GM10266 (cell line): ENCODE results near the gene HVCN1.

Source experiments
- DNase-seq: peaks from one replicate; pipeline ENCODE4 v3.0.0; 2012; ENCODE audit errors: extremely low spot score
- TF ChIP-seq, protein P1 (sequence below): IDR thresholded peaks from 2 replicates; pipeline ENCODE4 v1.5.1; 2012; ENCODE audit warnings: mild to moderate bottlenecking, low read depth; ENCODE audit not compliant: control insufficient read depth, insufficient read depth; ENCODE audit errors: missing control alignments

Gene HVCN1

DNA sequence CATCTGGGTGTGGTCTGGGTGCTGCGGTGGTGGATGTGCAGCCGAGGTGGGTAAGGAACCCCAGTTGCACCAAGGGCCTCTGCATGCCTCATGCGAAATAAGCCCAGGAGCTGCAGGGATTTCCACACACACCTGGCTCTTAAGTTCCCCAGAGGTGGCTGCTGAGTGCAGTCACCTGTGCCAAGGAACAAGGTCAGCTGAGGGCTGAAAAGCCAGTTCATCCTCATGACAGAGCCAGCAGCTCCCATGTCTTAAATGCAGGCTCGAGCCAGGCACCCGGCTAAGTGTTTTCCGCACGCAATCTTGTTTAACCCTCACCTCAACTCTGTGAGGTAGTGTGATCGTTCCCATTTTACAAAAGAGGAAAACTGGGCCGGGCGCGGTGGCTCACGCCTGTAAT, 9.7 kb downstream of the HVCN1 start:
- TF ChIP-seq, protein P1, sequence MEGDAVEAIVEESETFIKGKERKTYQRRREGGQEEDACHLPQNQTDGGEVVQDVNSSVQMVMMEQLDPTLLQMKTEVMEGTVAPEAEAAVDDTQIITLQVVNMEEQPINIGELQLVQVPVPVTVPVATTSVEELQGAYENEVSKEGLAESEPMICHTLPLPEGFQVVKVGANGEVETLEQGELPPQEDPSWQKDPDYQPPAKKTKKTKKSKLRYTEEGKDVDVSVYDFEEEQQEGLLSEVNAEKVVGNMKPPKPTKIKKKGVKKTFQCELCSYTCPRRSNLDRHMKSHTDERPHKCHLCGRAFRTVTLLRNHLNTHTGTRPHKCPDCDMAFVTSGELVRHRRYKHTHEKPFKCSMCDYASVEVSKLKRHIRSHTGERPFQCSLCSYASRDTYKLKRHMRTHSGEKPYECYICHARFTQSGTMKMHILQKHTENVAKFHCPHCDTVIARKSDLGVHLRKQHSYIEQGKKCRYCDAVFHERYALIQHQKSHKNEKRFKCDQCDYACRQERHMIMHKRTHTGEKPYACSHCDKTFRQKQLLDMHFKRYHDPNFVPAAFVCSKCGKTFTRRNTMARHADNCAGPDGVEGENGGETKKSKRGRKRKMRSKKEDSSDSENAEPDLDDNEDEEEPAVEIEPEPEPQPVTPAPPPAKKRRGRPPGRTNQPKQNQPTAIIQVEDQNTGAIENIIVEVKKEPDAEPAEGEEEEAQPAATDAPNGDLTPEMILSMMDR = no peak
- DNase-seq = no peak

DNA sequence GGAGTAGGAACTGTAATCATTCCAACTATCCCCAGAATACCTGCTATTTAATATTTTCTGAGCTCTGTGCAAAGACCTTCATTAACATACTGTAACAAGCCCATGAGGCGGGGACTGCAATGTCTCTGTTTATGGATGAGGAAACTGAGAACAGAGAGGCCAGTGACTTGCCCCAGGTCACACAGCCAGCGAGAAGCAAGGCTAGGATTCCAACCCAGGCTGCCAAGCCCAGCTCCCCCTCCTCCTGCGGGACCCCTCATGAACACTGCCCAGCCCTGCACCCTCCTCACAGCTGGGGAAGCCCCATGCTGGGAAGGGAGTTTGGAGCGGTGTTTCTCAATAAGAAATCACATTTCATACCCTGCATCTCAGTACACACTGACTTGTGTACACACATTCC, 10.9 kb downstream of the HVCN1 start:
- TF ChIP-seq, protein P1 = no peak
- no peak for DNase-seq

DNA sequence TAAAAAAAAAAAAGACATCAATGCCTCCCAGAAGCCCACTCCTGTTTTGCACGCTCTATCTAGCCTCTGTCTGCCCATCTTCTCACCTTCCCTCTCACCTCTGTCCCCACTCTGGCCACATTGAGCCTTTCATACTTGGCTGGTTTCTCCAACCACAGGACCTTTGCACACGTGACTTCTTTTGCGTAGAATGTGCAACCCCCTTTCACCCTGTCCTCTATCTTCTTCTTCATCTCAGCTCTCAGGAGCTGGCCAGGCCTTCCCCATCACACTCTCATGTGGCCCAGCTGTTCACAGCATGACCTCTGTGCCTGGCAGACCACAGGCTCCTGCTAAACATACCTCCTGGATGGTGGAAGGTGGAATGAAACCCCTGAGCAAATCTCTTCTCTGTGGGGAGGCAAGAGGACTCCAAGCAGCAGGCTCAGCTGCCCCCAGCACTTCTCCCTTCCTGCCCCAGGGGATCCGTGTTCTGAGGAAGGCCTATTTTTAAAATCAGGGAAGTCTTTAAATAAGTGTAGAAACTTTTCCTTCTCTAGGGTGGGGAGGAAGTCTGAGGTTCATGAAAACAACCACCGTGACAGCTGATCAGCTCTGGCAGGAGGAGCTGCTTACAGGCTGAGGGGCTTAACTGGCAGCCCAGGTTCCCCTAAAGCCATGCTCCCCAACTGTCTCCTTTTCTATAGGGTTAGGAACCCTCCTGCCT, 11.6 kb downstream of the HVCN1 start:
- TF ChIP-seq, protein P1 = no peak
- peak; percentile 70 for DNase-seq

DNA sequence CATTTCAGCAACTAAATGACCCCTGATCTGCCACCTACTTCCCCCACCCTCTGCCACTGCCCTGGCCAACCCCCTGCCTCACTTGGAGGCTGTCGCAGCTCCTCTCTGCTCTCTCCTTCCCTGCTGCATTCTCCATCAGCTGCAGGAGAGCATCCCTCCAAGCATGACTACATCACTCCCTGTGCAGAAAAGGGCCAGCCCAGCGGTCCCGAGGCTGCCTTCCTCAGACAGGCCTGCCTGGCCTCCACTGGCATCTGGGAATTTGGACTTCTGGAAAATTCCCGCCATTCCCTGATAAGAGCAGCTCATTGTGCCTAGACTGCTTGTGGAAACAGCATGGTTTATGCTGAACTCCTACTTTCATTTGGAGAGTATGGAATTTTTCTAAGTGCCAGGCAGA, 12.7 kb downstream of the HVCN1 start:
- DNase-seq = no peak
- TF ChIP-seq, protein P1 = no peak

DNA sequence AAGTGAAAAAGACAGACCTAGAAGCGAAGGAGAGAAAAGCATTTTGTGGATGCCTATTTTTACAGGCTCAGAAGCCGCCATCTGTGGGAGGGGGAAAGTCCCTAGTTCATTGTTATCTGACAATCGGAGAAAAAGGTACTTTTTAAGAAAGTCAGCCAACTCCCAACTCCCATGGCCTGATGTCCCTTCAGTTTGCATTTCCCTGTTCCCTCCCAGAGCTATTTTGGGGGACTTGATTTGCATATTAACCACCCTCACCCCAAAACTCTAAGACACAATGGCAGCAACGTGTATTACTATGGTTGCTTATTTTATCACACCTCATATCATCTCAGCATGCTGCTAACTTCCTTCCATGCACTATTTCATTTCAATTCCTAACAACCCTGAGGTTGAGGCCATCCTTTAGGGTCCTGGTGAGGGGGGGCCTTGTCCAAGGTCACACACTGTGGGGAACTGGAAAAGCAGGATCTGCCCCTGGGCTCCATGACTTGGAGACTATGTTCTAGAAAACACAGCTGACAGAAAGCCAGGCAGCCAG, 18.7 kb downstream of the HVCN1 start:
- DNase-seq = peak; percentile 65
- TF ChIP-seq, protein P1 = no peak

DNA sequence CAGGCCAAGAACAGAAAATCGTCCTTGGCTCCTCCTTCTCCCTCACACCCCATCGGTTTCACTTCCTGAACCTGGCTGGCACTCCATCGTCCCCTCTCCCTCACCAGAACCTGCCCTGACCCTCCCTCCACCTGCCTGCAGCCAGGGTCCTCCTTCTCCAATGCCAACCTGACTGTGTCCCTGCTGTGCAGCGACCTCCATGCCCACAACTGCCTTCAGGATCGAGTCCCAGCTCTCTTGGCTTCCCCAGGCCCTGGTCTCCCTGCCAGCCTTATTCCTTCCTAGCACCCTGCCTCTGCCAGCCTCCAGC, 19.8 kb downstream of the HVCN1 start:
- no peak for DNase-seq
- TF ChIP-seq, protein P1 = no peak

DNA sequence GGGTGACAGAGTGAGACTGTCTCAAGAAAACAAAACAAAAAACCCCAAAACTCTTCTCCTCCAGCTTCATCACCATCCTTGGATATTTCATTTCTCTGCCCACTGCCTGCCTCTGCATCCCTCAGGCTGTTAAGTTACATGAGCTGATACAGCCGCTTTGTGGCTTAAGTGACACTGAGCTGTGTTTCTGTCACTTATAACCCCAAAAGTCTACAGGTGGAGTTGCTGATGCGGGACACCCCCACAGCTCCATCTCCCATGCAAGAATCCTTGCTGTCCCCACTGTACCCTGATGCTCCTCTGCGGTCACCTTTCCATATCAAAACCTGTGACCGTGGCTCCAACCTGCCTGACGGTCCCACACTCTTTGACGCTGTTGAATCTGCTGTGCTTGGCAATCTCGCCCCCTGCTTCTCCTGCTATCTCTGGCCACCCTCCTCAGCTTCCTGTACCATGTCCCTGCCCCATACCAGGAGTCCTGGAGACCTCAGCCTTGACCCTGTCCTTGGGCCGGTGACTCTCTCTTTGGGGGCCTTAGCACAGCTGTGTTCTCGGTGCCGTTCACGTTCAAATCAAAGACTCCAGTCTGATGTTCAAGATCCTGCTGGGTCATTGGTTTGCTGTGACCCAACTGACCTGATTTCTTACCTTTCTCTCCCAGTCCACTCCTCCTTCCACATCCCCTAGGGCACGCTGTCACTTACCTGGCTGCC, 20.3 kb downstream of the HVCN1 start:
- TF ChIP-seq, protein P1 = no peak
- DNase-seq = no peak
